B cell (primary cell): Measurements from ENCODE around the gene WWC2.

Experiments used
- CTCF ChIP-seq: fragments of 200-600 bp; IDR thresholded peaks from one replicate; pipeline ENCODE4 v1.8.0; 2022; ENCODE audit warnings: antibody characterized with exemption, mild to moderate bottlenecking
- EZH2 ChIP-seq: IDR thresholded peaks from 2 replicates; pipeline ENCODE4 v1.6.1; 2012; ENCODE audit warnings: borderline replicate concordance, low read depth, mild to moderate bottlenecking, moderate library complexity, low read length; ENCODE audit not compliant: insufficient read depth, poor library complexity, severe bottlenecking

- TF ChIP-seq CTCF (no peak), EZH2 (no peak)
Measured at GRCh38 chr4:183107891-183108459, 8.9 kb downstream of the WWC2 start.
